Epithelial cell of proximal tubule (primary cell): ENCODE measurements around the gene STX18. TPM values are rescaled to one million over a fixed set of nuclear protein-coding genes. Genes with fewer than 3 reads are reported as not detected.
"Not testable (repeated sequence)": the region's sequence is repeated elsewhere in the genome, so short reads cannot be mapped to it uniquely, and the experiment has no call there.

Experiments used
- DNase-seq: peaks from one replicate; pipeline ENCODE4 v3.0.0-alpha.2; 2011; ENCODE audit warnings: low read depth
- H3K4me3 ChIP-seq: 2 replicates; pipeline ENCODE4 v1.5.1; 2011; ENCODE audit warnings: low read depth, mild to moderate bottlenecking, low read length
- CTCF ChIP-seq: conservative IDR thresholded peaks from 2 replicates; pipeline ENCODE4 v1.5.1; 2012; ENCODE audit warnings: low read depth, mild to moderate bottlenecking, low read length
- total RNA-seq: library from RNA; depleted of rRNA; stranded (reverse); fragments of >200 nt; gene quantifications from 2 replicates; pipeline ENCODE4 v1.2.3, GENCODE V29; 2015

Gene STX18
- total RNA-seq, 1 donor from 2014 or later, result 30.0 TPM

DNA sequence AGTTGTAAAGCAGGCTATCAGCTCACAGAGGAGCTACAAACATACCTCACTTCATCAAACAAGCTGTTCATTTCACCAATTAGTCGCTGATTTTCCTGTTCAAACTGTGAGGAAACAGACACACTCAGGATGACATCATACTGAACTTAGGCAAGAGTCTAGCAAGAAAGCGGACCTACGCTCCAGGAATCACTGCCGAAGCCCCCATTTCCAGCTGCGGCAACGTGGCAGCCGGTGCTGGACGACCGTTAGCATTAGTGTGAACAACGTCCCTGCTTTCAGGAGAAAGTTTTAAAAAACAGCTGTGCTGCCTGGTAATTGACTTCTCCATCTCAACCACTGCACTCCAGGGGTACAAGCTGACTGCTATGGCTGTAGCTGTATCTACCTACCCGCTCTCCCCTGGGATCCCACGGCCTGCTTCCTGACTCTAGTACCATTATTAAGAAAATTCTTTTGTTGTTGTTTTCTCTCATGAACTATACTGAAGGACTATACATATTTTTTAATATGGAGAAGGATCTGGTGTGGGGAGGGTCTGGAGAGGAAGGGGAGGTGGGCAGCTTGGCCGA is 116.6 kb downstream of the STX18 start:
- no peak overlapping the region for H3K4me3 ChIP-seq
- no peak for TF ChIP-seq CTCF
- DNase-seq, result no peak

DNA sequence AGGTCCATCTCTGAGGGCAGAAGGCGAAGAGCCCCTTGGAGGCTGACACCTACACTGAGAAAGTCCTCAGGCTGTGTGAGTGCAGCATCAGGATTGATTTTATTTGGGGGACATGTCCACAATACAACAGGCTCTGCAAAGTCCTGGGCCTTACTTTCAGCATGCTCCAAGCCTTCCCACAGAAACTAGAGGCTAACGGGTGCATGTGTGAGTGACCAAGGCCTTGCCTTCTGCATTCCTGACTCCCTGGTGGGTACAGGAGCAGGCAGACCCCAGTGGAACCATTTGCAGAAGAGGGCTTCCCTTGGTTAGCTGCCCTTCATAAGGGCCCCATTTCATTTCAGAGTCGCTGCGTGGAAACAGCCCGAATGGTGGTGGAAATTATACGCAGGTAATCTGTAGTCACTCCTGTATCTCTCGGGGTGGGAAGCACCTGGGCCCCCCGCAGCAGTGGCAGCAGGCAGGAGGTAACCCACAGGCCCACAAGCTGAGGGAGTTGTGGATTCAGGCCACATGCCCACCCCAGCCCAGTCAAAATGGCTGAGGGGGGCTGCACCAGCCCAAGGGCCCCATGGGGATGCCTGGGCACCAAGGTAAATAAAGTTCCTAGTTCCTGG is 117.2 kb downstream of the STX18 start:
- no peak overlapping the region for H3K4me3 ChIP-seq
- TF ChIP-seq CTCF, result no peak
- DNase-seq, result no peak

GRCh38 chr4:4423706-4424498 is 117.9 kb downstream of the STX18 start:
- TF ChIP-seq CTCF, result no peak
- DNase-seq, result no peak
- no peak overlapping the region for H3K4me3 ChIP-seq

- TF ChIP-seq CTCF, result no peak
- DNase-seq, result no peak
Measured at GRCh38 chr4:4422856-4423499, 118.9 kb downstream of the STX18 start.

GRCh38 chr4:4422117-4422516 is 119.7 kb downstream of the STX18 start:
- not testable (repeated sequence) for DNase-seq, H3K4me3 ChIP-seq

More at GRCh38 chr4:4422856-4423499, 118.9 kb downstream of the STX18 start:
- H3K4me3 ChIP-seq, result no peak overlapping the region

- no peak overlapping the region for H3K4me3 ChIP-seq
- DNase-seq, result no peak
- TF ChIP-seq CTCF, result no peak
Measured at GRCh38 chr4:4421356-4421755, 120.5 kb downstream of the STX18 start.

GRCh38 chr4:4420421-4420820 is 121.4 kb downstream of the STX18 start:
- no peak for DNase-seq
- no peak overlapping the region for H3K4me3 ChIP-seq
- TF ChIP-seq CTCF, result no peak
